HCT116 (cell line): ENCODE data around the gene SELENOM. TPM values are rescaled to one million over a fixed set of nuclear protein-coding genes. Genes with fewer than 3 reads are reported as not detected.

ENCODE experiments used
- total RNA-seq: library from RNA; stranded (reverse); gene quantifications from one replicate; pipeline ENCODE4 v1.2.1, GENCODE V29; 2021; ENCODE audit not compliant: unreplicated experiment

Gene SELENOM
- total RNA-seq, 1 experiment from 2014 or later: 65.6 TPM

Other genes starting within 250 kb of the SELENOM start
- 25.4 TPM for gene MORC2, start 138.8 kb downstream of the SELENOM start, total RNA-seq
- 45.0 TPM for gene TUG1, start 138.3 kb downstream of the SELENOM start, total RNA-seq
- 148 TPM for gene SMTN, start 26.2 kb downstream of the SELENOM start, total RNA-seq
- 8.9 TPM for gene INPP5J, start 15.4 kb upstream of the SELENOM start, total RNA-seq
- gene PLA2G3, start 32.9 kb upstream of the SELENOM start, total RNA-seq: not detected
- 17.1 TPM for gene RNF185, start 52.6 kb upstream of the SELENOM start, total RNA-seq
- gene LIMK2, start 104.7 kb upstream of the SELENOM start, total RNA-seq: 21.9 TPM
- 1.6 TPM for gene PIK3IP1, start 184.9 kb upstream of the SELENOM start, total RNA-seq
- gene PATZ1, start 238.8 kb upstream of the SELENOM start, total RNA-seq: 30.6 TPM